ENCODE results near the gene JAM3. TPM values are rescaled to one million over a fixed set of nuclear protein-coding genes. Genes with fewer than 3 reads are reported as not detected.
"Not testable (repeated sequence)": the region's sequence is repeated elsewhere in the genome, so short reads cannot be mapped to it uniquely, and the experiment has no call there.

Gene JAM3
- total and polyA plus RNA-seq, 2 donors (not counting 3 experiments of a cell fraction or from before 2014, with no cell fraction given), result 78.8 to 137 TPM

- CTCF ChIA-PET, result interaction anchor here (1.0 to 1.5 kb wide), 2 partner anchors 11 to 13 kb away, joined by 3 read pairs; no protein-coding TSS in a partner anchor
- no peak for DNase-seq (ENCODE audit: low read depth, low spot score)
- H3K9me1 ChIP-seq (replicated peaks; ENCODE audit: control insufficient read depth, extremely low read depth, insufficient read depth, low read length), result no peaks in the 10 kb centered on the region
- no peak for FAIRE-seq
- dilution Hi-C loops (cut with MboI; ENCODE audit: extremely low pct_ligation_motif_present, low sequenced_read_pairs) (no loop called here), intact Hi-C loops (cut with micrococcal nuclease) (no loop called here)
- H3K79me2 ChIP-seq (ENCODE audit: control insufficient read depth, insufficient read depth, low read length), result peaks cover 44% of the 10 kb centered on the region
- TF ChIP-seq EZH2 (IDR thresholded peaks at IDR 0.05; ENCODE audit: borderline replicate concordance, low read depth, low read length, severe bottlenecking) (no peak), MAX (IDR thresholded peaks at IDR 0.05; ENCODE audit: insufficient read depth, insufficient read length) (no peak), POLR2A (IDR thresholded peaks at IDR 0.05; ENCODE audit: low read depth, low read length) (no peak), GATA2 (IDR thresholded peaks at IDR 0.05; ENCODE audit: insufficient read depth, insufficient read length, low read depth, low read length) (no peak), JUN (IDR thresholded peaks at IDR 0.05; ENCODE audit: borderline replicate concordance, insufficient read depth, insufficient read length, low read depth) (no peak), MYC (IDR thresholded peaks at IDR 0.05; ENCODE audit: low read depth, low read length) (no peak), FOS (IDR thresholded peaks at IDR 0.05; ENCODE audit: borderline replicate concordance, insufficient read depth, low read length) (no peak), POLR2AphosphoS5 (IDR thresholded peaks at IDR 0.05; ENCODE audit: insufficient read depth, low read depth, low read length) (no peak)
- TF ChIP-seq, protein P1, sequence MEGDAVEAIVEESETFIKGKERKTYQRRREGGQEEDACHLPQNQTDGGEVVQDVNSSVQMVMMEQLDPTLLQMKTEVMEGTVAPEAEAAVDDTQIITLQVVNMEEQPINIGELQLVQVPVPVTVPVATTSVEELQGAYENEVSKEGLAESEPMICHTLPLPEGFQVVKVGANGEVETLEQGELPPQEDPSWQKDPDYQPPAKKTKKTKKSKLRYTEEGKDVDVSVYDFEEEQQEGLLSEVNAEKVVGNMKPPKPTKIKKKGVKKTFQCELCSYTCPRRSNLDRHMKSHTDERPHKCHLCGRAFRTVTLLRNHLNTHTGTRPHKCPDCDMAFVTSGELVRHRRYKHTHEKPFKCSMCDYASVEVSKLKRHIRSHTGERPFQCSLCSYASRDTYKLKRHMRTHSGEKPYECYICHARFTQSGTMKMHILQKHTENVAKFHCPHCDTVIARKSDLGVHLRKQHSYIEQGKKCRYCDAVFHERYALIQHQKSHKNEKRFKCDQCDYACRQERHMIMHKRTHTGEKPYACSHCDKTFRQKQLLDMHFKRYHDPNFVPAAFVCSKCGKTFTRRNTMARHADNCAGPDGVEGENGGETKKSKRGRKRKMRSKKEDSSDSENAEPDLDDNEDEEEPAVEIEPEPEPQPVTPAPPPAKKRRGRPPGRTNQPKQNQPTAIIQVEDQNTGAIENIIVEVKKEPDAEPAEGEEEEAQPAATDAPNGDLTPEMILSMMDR (IDR thresholded peaks at IDR 0.05; ENCODE audit: extremely low read depth in 1 of 2, insufficient read depth in 1 of 2, low read depth in 1 of 2, low read length in 2 of 2), result no peak
- no peaks in the 10 kb centered on the region for H3K27me3 ChIP-seq (ENCODE audit: control insufficient read depth in 2 of 2, insufficient read depth in 2 of 2, low read length in 2 of 2)
- no peak overlapping the region for H3K27ac ChIP-seq (ENCODE audit: insufficient read depth, low read depth, low read length)
- H3K9ac ChIP-seq (replicated peaks; ENCODE audit: extremely low read depth, insufficient read depth, low read length), result no peak overlapping the region
- no peaks in the 10 kb centered on the region for H3K4me1 ChIP-seq (ENCODE audit: control insufficient read depth, extremely low read depth, insufficient read depth, low read length)
- POLR2A ChIA-PET, result no interaction called here
- no peaks in the 10 kb centered on the region for H3K9me3 ChIP-seq (replicated peaks; ENCODE audit: control insufficient read depth, insufficient read depth, low read length)
- H4K20me1 ChIP-seq (replicated peaks; ENCODE audit: control insufficient read depth, extremely low read depth, insufficient read depth, low read length), result peaks cover 7% of the 10 kb centered on the region
- no peak overlapping the region for H2AFZ ChIP-seq (ENCODE audit: low read depth, low read length)
- H3K4me3 ChIP-seq (replicated peaks in 1 of 3; ENCODE audit: insufficient read depth in 1 of 3, low read depth in 1 of 3, low read length in 3 of 3), result no peak overlapping the region
- H3K4me2 ChIP-seq (ENCODE audit: insufficient read depth, low read length), result no peak overlapping the region
- H3K36me3 ChIP-seq (ENCODE audit: control insufficient read depth in 2 of 2, extremely low read depth in 1 of 2, insufficient read depth in 2 of 2, low read length in 2 of 2), result no peaks in the 10 kb centered on the region
- no TSS peak for BruUV-seq (replicated peaks)
Observed at GRCh38 chr11:134086376-134086775, 17.5 kb downstream of the JAM3 start.

DNA sequence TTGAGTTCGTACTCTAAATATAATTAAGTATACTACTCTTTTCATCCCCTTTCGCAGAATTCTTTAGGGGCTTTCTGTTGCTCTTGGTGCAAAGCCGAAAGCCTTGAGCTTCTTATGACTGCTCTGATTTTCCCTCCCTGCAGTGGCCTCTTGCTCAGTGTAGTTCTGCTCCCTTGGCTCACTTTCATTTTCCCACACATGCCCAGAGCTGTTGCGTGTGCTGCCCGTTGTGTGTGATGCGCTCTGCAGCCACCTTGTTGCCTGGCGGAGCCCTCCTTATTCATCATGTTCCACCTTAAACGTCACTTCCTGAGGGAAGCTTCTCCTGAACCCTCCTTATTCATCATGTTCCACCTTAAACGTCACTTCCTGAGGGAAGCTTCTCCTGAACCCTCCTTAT lies 23.1 kb downstream of the JAM3 start:
- H3K4me1 ChIP-seq (ENCODE audit: control insufficient read depth, extremely low read depth, insufficient read depth, low read length); H3K9me1 ChIP-seq (replicated peaks; ENCODE audit: control insufficient read depth, extremely low read depth, insufficient read depth, low read length); DNase-seq (ENCODE audit: low read depth, low spot score); intact Hi-C loops (cut with micrococcal nuclease); H3K36me3 ChIP-seq (ENCODE audit: control insufficient read depth in 2 of 2, extremely low read depth in 1 of 2, insufficient read depth in 2 of 2, low read length in 2 of 2); H4K20me1 ChIP-seq (replicated peaks; ENCODE audit: control insufficient read depth, extremely low read depth, insufficient read depth, low read length); H3K9me3 ChIP-seq (replicated peaks; ENCODE audit: control insufficient read depth, insufficient read depth, low read length); H3K9ac ChIP-seq (replicated peaks; ENCODE audit: extremely low read depth, insufficient read depth, low read length); H3K4me3 ChIP-seq (replicated peaks in 1 of 3; ENCODE audit: insufficient read depth in 1 of 3, low read depth in 1 of 3, low read length in 3 of 3); H2AFZ ChIP-seq (ENCODE audit: low read depth, low read length); POLR2A ChIA-PET; H3K4me2 ChIP-seq (ENCODE audit: insufficient read depth, low read length); dilution Hi-C loops (cut with MboI; ENCODE audit: extremely low pct_ligation_motif_present, low sequenced_read_pairs); BruUV-seq (replicated peaks); FAIRE-seq; H3K27me3 ChIP-seq (ENCODE audit: control insufficient read depth in 2 of 2, insufficient read depth in 2 of 2, low read length in 2 of 2); H3K27ac ChIP-seq (ENCODE audit: insufficient read depth, low read depth, low read length): not testable (repeated sequence)
- peaks cover 18% of the 10 kb centered on the region for H3K79me2 ChIP-seq (ENCODE audit: control insufficient read depth, insufficient read depth, low read length)
- CTCF ChIA-PET, result interaction anchor here (1.0 to 1.3 kb wide), 2 partner anchors 9 to 42 kb away, joined by 3 read pairs; no protein-coding TSS in a partner anchor
